Measurements from ENCODE around the gene SAP30L. TPM values are rescaled to one million over a fixed set of nuclear protein-coding genes. Genes with fewer than 3 reads are reported as not detected.

The SAP30L gene
- total RNA-seq, 1 donor from 2014 or later: 16.8 TPM

DNA sequence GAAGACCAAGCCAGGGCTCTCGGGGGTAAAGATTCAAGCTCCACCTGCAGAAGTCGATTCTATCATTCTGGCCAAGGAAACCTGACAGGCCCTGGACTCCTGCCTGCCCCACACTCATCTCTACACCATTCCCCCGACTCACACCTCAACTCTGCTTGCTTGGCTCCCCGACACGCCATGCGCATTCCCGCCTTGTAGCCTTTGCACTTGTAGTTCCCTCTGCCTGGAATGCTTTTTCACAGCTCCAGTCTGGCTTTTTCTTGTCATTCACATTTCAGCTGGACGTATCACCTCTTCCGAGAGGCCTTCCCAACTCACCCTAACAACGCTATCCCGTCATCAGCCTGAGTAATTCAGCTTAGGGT, 60.9 kb downstream of the SAP30L start:
- DNase-seq (ENCODE audit: low read depth in 2 of 2): no peak

DNA sequence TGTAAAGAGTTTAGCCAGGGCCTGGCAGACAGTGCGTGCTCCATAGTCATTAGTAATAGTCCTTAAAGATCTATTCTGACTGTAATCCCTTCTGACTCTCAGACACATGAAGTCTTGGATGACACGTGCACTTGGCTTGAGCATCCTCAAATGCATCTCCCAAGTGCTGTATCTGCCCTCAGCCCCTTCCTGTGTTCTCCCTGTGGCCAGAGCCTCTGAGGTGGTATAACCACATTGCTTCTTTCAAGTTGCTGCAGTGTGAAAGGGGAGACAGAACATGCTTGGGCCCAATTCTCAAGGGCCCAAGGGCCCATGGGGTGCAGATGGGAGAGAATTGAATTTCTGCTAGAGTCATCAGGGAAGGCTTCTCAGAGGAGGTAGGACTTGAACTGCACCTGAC, 62.3 kb downstream of the SAP30L start:
- DNase-seq (ENCODE audit: low read depth in 2 of 2): no peak

DNA sequence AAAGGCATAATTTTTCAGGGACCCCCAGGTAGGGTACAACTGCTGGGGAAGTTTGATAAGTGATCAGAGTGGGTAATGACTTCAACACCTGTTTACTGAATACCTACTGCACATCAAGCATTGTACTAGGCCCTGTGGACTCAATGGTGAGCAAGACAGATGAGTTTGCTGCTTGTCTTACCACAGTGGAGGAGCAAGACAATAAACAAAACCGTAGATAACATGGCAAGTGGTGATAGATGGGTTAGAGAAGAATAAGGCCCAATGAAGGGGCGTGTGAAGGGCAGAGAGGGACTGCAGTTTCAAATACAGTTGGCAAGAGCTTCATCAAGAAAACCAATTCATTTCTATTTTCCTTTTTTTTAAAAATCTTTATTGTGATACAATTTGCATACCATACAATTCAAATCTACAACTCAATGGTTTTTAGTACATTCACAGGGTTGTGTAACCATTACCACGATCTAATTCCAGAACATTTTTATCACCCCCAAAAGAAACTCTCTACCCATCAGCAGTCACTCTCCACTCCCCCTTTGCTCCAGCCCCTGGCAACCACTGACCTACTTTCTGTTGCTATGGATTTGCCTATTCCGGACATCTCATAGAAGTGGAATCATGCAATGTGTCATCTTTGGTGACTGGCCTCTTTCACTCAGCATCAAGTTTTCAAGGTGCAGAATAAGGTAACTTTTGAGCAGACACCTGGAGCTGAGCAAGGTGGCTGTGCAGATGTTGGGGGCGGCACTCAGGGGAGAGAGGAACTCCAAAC, 64.2 kb downstream of the SAP30L start:
- no peak for DNase-seq (ENCODE audit: low read depth in 2 of 2)

Other genes starting within 250 kb of the SAP30L start
- gene HAND1, start 32.2 kb downstream of the SAP30L start, total RNA-seq: not detected in 2 replicates